HepG2 (cell line): ENCODE data around the gene ACE2.

ENCODE experiments used
- BCL3 ChIP-seq: sonication (generic); formaldehyde crosslinking; IDR thresholded peaks from 2 replicates; pipeline ENCODE4 v1.5.1; 2020; ENCODE audit warnings: mild to moderate bottlenecking, missing genetic modification reagents, moderate library complexity
- CTCF ChIP-seq: sonication (generic); formaldehyde crosslinking; IDR thresholded peaks from 2 replicates; pipeline ENCODE4 v1.5.0; 2020; ENCODE audit warnings: mild to moderate bottlenecking, missing genetic modification reagents, moderate library complexity
- ETS1 ChIP-seq: sonication (generic); formaldehyde crosslinking; IDR thresholded peaks from 2 replicates; pipeline ENCODE4 v1.4.0; 2020; ENCODE audit warnings: missing genetic modification reagents
- KAT7 ChIP-seq: IDR thresholded peaks from 2 replicates; pipeline ENCODE4 v1.6.1; 2018; ENCODE audit warnings: borderline replicate concordance, missing compliant biosample characterization
- MAFF ChIP-seq: IDR thresholded peaks from 2 replicates; pipeline ENCODE4 v1.6.1; 2011; ENCODE audit warnings: low read depth, low read length, improper control_type of control experiment
- NFE2L1 ChIP-seq: sonication (generic); formaldehyde crosslinking; IDR thresholded peaks from 2 replicates; pipeline ENCODE4 v1.4.0; 2020; ENCODE audit warnings: missing genetic modification reagents, mild to moderate bottlenecking, borderline replicate concordance
- PHF21A ChIP-seq: sonication (generic); formaldehyde crosslinking; IDR thresholded peaks from 2 replicates; pipeline ENCODE4 v1.5.0; 2020; ENCODE audit warnings: mild to moderate bottlenecking, missing genetic modification reagents
- SRF ChIP-seq: IDR thresholded peaks from 2 replicates; pipeline ENCODE4 v1.6.1; 2011; ENCODE audit warnings: mild to moderate bottlenecking, low read depth, low read length, moderate library complexity
- ZNF263 ChIP-seq: sonication (generic); formaldehyde crosslinking; IDR thresholded peaks from 2 replicates; pipeline ENCODE4 v1.4.0; 2020; ENCODE audit warnings: missing genetic modification reagents
- ZNF7 ChIP-seq: IDR thresholded peaks from 2 replicates; pipeline ENCODE4 v1.6.1; 2016; ENCODE audit warnings: missing biosample characterization, missing genetic modification reagents
- ZNF788 ChIP-seq: sonication (generic); formaldehyde crosslinking; IDR thresholded peaks from 2 replicates; pipeline ENCODE4 v1.5.0; 2020; ENCODE audit warnings: mild to moderate bottlenecking, missing genetic modification reagents, borderline replicate concordance
- TF ChIP-seq, protein P1 (sequence below): fragments of 450-650 bp; IDR thresholded peaks from 2 replicates; pipeline ENCODE4 v1.6.1; 2016

GRCh38 chrX:15559227-15559626 lies 41.5 kb downstream of the ACE2 start:
- TF ChIP-seq ETS1 (CRISPR knock-in tag) (no peak), KAT7 (no peak), CTCF (no peak), ZNF788 (CRISPR knock-in tag) (no peak), PHF21A (CRISPR knock-in tag) (no peak), ZNF7 (CRISPR knock-in tag) (no peak), SRF (no peak), BCL3 (CRISPR knock-in tag) (no peak), ZNF263 (CRISPR knock-in tag) (no peak), NFE2L1 (CRISPR knock-in tag) (no peak), MAFF (no peak)
- TF ChIP-seq, protein P1, sequence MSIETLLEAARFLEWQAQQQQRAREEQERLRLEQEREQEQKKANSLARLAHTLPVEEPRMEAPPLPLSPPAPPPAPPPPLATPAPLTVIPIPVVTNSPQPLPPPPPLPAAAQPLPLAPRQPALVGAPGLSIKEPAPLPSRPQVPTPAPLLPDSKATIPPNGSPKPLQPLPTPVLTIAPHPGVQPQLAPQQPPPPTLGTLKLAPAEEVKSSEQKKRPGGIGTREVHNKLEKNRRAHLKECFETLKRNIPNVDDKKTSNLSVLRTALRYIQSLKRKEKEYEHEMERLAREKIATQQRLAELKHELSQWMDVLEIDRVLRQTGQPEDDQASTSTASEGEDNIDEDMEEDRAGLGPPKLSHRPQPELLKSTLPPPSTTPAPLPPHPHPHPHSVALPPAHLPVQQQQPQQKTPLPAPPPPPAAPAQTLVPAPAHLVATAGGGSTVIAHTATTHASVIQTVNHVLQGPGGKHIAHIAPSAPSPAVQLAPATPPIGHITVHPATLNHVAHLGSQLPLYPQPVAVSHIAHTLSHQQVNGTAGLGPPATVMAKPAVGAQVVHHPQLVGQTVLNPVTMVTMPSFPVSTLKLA = no peak
